Stimulated activated CD4-positive, alpha-beta T cell treated with anti-CD3 and anti-CD28 coated beads, Interleukin-2, amount 100 ng/mL, for 4 hours (primary cell): ENCODE measurements around the gene KRTAP17-1.
"Not testable (repeated sequence)": the region's sequence is repeated elsewhere in the genome, so short reads cannot be mapped to it uniquely, and the experiment has no call there.

Experiments
- DNase-seq: peaks from one replicate; pipeline ENCODE4 v3.0.0-alpha.2; 2020; ENCODE audit warnings: low read depth

Gene KRTAP17-1

DNA sequence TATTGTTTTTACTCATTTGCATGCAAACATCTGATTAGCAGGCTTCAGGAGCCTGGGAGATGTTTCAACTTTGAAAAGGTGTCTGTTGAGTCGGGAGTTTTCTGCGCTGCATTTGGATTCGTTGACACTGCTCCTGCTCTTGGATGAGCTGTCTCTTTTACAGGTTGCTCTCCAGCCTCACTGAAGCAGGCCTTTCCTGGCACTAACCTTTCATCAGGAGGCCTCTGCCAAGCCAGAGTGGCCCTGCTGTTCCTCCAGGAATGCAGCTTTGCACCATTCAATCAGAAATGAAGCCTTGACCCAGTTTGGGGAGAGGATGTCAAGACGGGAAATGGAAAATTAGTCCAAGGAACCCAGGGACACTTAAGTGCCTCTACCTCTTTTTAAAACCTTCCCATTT, 12.5 kb downstream of the KRTAP17-1 start:
- DNase-seq, result no peak

DNA sequence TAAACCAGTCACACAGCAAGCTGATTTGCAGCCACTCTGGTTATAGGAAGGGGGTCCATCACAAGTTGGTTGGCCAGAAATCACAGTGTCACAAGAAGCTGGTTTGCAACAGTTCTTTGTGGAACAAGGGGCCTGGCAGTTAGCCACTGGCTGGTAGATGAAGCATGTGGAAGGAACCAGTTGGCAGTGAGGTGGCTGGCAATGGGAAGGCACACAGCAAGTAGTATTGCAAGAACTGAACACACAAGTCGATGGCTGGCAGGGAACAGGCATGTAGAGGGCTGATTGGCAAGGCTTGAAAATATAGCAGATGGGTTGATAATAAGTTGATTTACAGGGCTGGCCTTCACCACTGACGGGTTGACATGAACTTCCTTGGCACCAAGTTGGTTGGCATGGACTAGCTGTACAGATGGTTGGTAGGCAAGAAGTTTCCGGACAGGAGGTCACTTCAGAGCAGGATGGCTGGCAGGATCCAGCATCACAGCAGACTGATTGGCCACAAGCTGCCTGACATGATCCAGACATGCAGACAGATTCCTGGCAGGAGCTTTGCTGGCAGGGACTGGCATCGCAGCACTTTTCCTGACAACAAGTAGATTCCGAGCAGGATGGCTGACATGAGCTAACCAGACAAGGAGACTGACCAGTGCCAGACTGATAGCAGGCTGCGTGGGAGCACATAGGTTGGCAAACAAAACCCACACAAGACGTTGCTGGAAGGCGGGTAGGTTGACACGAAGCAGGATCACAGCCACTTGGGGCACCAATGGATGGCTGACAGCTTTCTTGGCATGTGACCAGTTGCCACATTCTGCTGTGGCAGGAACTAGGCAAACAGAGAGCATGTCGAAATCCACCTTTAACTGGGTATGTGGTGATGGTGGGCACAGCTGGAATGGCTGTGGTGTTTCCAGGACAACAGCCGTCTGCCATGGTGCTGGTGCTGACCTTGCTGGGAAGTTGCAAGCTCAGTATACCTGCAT, 13.3 kb downstream of the KRTAP17-1 start, which contains the start of gene KRTAP29-1:
KRTAP29-1 (minus strand) TSS at position 936 of the 986 bp plus-strand sequence; CDS start at position 936, 0 bp downstream.
- DNase-seq, result no peak

DNA sequence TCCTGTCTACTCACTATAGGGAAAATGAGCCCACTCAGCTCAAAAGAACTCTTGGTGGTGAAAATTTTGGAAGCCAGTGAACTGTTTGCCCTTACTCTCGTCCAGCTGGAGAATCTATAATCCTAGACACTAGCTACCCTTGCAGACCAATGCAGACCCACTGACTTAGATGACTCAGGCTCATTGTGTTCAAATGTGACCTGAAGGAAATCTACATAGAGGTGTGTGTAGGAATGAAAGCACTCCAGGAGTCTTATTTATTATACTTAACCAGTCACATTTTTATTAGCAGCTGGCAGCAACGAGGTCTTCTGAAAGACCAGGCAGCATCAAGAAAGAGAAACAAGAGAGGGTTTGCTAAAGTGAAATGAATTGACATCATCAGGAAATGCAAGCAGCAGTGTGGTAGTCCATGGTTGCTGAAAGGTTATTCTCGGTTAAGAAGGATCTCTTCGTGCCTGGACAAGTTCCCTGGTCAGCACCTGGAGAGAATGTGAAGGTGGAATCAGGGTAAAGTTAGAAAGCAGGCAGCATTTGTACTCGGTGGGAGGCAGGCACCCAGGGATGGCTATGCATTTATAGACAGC, 14.2 kb downstream of the KRTAP17-1 start:
- no peak for DNase-seq

DNA sequence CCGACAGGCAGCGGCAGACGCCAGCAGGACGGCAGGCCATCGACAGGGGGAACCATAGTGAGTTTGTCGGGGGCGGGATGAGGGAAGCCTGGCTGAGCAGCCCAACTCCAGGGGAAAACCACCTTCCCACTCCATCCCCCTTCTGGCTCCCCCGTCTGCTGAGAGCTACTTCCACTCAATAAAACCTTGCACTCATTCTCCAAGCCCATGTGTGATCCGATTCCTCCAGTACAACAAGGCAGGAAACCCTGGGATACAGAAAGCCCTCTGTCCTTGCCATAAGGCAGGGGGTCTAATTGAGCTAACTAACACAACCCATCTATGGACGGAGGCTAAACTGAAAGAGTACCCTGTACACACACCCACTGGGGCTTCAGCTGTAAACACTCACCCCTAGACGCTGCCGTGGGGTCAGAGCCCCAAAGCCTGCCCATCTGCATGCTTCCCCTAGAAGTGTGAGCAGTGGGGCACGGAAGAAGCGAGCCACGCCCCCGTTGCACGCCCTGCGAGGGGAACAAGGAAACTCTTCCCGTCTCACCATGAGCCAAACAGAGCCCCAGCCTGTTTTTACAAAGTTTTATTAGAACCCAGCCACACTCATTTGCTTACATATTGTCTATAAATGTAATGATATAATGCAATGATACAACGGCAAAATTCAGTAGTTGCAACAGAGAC, 16.9 kb downstream of the KRTAP17-1 start:
- no peak for DNase-seq

DNA sequence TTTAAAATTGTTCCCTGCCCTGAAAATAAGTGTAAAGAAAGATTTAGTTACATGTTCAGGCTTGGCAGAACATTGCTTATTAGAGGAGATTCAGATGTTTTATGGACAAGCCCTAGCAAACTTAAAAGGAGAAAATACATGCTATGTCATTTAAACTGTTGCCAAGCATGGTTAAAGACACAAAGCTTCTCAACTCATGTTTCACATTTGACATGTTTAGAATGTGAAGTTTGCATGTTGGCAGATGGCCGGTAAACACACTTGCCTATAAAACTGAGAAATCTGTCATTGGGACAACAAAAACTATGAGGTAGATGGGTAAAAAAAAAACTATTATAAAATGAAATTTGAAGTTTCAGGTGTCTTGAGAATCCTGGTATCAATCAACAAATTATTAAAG, 18.7 kb downstream of the KRTAP17-1 start:
- DNase-seq, result no peak

DNA sequence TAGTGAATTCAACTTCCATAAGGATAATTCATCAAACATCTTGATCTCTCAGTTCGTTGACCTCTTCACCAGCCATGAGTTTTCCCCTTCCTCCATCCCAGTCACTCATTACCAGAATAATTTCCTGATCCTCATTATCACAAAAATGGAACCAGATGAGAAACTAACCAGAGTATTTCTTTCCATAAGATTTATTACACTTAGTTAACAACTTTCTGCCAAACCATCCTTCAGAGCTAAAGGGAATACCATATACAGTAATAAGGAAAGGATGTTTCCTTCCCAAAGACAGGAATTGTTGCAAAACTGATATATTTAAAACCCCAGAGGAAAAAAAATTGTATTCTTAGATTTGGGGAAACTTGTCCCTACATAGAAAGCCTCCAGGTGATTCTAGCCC, 21.5 kb downstream of the KRTAP17-1 start:
- no peak for DNase-seq

DNA sequence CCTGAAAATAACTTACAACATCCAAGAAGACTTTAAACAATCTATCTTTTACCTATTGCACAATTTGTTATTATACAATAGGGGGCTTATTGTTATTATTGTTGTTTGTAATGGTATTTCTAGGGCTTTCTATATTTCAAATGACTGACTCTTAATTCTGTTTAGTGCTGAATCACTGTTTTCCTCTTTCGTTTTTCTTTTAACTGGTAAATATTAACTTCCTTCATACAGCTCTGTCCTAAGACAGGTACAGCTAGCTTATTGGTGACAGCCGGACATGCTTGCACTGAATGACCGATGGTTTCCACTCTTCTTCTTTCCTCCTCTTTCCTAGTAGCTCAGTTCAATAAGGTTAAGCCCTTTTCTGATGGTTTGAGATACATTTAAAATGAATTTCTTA, 28.5 kb downstream of the KRTAP17-1 start:
- no peak for DNase-seq

DNA sequence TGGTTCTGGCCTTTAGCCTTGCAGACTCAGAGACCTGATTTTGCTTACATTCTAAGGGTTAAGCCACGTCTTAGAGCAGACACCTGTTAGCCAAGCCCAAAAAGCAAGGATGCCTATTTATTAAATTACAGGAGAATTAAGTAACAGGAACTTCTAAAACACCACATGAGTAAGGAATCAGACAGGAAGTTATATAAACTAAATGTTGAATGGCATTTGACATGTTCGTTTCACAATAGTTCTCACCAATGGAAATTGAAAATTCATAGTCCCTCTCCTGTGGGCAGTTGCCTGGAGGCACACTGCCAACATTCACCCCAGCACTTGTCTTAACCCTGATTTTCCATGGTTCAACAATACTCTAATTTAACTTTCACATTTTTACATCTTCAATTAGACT, 31.0 kb downstream of the KRTAP17-1 start:
- no peak for DNase-seq

DNA sequence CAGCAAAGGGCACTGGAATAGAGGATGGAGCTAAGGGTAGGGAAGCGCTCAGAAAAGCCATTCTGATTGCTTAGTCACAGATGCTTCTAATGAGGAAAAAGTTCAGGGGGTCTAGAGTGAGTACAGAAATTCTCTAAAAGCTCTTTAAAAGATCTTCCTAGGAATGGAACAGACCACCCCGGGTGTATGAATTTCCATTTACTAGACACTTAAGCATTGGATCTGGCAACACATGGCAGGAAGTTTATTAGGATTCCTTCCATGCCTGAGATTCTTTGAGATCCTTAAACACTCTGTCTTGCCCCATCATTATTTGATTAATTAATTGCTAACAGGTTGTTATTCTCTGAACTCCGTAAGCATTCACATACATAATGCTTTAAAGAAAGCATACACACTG, 31.5 kb downstream of the KRTAP17-1 start:
- DNase-seq, result no peak

DNA sequence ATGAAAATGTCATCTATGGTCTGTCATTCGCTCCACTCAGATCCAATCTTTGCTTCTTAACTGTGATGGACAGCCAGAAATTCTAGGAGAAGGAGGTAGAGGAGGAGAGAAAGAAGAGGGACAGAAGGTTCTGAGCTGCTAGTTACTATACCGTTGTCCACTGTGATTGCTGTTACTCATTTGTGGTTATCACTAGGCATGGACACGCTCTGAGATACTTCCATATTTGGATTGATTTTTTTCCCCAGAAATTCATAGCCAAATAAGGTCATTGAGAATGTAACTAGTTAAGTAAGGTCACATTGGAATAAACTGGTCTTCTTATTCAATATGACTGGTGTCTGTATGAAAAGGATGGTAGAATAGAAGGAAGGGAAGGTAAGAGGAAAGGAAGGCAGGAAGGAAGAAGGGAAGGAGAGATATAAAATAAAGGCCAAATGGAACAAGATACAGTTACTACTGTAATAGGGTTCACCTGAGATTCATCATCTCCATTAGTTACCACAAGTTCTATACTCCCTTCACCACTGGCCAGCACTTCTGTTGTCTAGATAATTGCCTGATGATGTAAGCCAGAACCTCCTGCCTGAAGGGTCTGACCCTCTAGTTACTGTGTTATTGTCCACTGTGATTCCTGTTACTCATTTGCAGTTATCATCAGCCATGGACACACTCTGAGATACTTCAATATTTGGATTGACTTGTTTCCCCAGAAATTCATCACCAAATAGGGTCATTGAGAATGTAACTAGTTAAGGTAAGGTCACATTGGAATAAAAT, 37.1 kb downstream of the KRTAP17-1 start:
- no peak for DNase-seq

DNA sequence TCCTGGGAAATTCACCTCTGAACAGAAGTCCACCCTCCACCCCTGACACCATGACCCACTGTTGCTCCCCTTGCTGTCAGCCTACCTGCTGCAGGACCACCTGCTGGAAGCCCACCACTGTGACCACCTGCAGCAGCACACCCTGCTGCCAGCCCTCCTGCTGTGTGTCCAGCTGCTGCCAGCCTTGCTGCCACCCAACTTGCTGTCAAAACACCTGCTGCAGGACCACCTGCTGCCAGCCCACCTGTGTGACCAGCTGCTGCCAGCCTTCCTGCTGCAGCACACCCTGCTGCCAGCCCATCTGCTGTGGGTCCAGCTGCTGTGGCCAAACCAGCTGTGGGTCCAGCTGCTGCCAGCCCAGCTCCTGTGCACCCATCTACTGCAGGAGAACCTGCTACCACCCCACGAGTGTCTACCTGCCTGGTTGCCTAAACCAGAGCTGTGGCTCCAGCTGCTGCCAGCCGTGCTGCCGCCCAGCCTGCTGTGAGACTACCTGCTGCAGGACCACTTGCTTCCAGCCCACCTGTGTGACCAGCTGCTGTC, 39.8 kb downstream of the KRTAP17-1 start, which contains the start of gene KRTAP9-7:
KRTAP9-7 (plus strand) TSS at position 51 of the 543 bp plus-strand sequence; CDS start at position 51, 0 bp downstream.
- DNase-seq, result not testable (repeated sequence)

DNA sequence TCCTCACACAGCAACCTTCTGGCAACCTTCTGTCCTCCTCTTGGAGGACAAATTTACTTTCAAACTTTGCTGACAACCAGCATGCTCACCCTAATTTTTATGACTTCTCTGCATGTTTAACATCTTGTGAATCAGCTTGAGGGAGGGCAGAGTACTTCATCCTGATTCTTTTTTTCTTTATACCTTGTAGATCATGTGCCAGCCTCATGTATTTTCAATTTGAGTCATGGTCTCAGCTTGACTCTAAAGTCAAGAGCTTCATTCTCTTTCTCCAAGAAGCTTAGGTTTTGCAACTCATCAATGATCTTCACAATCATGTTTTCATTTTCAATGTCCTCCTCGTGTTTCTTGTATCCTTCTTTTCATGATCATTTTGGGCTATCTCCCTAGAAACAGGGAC, 43.7 kb downstream of the KRTAP17-1 start:
- DNase-seq, result no peak

DNA sequence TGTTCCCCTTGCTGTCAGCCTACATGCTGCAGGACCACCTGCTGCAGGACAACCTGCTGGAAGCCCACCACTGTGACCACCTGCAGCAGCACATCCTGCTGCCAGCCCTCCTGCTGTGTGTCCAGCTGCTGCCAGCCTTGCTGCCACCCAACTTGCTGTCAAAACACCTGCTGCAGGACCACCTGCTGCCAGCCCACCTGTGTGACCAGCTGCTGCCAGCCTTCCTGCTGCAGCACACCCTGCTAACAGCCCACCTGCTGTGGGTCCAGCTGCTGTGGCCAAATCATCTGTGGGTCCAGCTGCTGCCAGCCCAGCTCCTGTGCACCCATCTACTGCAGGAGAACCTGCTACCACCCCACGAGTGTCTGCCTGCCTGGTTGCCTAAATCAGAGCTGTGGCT, 44.2 kb downstream of the KRTAP17-1 start:
- not testable (repeated sequence) for DNase-seq

DNA sequence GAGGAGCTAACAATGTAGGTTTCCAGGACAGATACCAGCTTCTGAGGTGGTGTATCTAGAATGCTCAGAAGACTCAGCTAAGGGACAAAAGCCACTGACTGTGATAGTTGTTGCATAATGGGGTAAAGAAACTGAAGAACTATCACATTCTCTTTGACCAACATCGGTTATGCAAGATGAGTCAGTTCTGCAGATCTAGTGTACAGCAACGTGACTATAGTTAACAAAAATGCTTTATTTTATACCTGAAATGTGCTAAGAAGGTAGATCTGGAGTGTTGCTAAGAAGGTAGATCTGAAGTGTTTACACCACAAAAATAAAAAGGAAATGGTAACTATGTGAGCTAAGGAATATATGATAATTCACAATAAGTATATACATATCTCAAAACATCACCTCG, 47.8 kb downstream of the KRTAP17-1 start:
- no peak for DNase-seq

DNA sequence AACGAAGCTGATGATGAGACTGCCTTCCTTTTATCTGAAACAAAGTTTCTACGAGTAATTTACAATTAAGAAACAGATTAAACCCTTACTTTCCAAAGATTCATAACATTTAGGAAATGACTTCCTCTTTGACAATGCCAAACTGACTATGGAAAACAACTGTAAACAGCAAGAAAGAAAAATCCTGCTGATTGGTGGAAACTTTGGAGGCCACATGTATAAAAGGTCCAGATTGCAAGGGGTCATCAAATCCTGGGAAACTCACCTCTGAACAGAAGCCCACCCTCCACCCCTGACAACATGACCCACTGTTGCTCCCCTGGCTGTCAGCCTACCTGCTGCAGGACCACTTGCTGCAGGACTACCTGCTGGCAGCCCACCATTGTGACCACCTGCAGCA, 50.4 kb downstream of the KRTAP17-1 start, which contains the start of gene KRTAP9-6:
KRTAP9-6 (plus strand) TSS at position 301 of the 400 bp plus-strand sequence; CDS start at position 301, 0 bp downstream.
- no peak for DNase-seq
